C4-2B (cell line): ENCODE measurements around the gene KIRREL2.

Experiments
- H3K27ac ChIP-seq: fragments of 450-650 bp; 2 replicates; pipeline ENCODE4 v1.5.1; 2017
- CTCF ChIP-seq: fragments of 450-650 bp; conservative IDR thresholded peaks from 2 replicates; pipeline ENCODE4 v1.5.1; 2017; ENCODE audit warnings: mild to moderate bottlenecking
- ZFX ChIP-seq: fragments of 450-650 bp; IDR thresholded peaks from 2 replicates; pipeline ENCODE4 v1.6.1; 2017

Gene KIRREL2

GRCh38 chr19:35846038-35846668 lies 10.6 kb upstream of the KIRREL2 start:
- no peak overlapping the region for H3K27ac ChIP-seq
- no peak for TF ChIP-seq ZFX
- TF ChIP-seq CTCF = no peak

- no peak overlapping the region for H3K27ac ChIP-seq
- TF ChIP-seq ZFX (no peak), CTCF (no peak)
These were observed 8.8 kb upstream of the KIRREL2 start for GRCh38 chr19:35847911-35848310.

- no peak for TF ChIP-seq ZFX
- TF ChIP-seq CTCF = no peak
- H3K27ac ChIP-seq = no peak overlapping the region
These were observed 8.2 kb upstream of the KIRREL2 start for GRCh38 chr19:35848486-35848885.

GRCh38 chr19:35848919-35849505 lies 7.7 kb upstream of the KIRREL2 start:
- TF ChIP-seq ZFX (no peak), CTCF (no peak)
- no peak overlapping the region for H3K27ac ChIP-seq

GRCh38 chr19:35851213-35852028 lies 5.3 kb upstream of the KIRREL2 start:
- no peak for TF ChIP-seq CTCF
- TF ChIP-seq ZFX = no peak
- H3K27ac ChIP-seq = no peak overlapping the region

- TF ChIP-seq ZFX = no peak
- no peak for TF ChIP-seq CTCF
- H3K27ac ChIP-seq = no peak within 1 kb of the TSS
These were observed 4.5 kb upstream of the KIRREL2 start, which contains the start of gene NPHS1 for GRCh38 chr19:35852029-35852780. Gene NPHS1 (minus strand): TSS chr19:35852504. CDS start chr19:35851837, 667 bp downstream.
